A549 (cell line): ENCODE data around the gene DDX10. TPM values are rescaled to one million over a fixed set of nuclear protein-coding genes. Genes with fewer than 3 reads are reported as not detected.

ENCODE experiments used
- ATAC-seq, 2 experiments: fragments of 200-7000 bp in 1 of 2; fragments of >200 bp in 1 of 2; cut with Nextera tagmentation in 1 of 2; cut with Tn5 transposase in 1 of 2; 3 replicates each; pipeline versions ENCODE4 v1.8.0 to v1.9.1; 2018 to 2020; ENCODE audit warnings: mild to moderate bottlenecking in 1 of 2, moderate library complexity in 1 of 2
- CTCF ChIA-PET: fragments of 300-600 bp; sonication (Branson Sonifier 250); formaldehyde crosslinking; extraction: SDS; loops from one replicate; lab custom pipeline; 2021; ENCODE audit warnings: antibody characterized with exemption, inconsistent platforms; lab: Yijun Ruan, JAX
- POLR2A ChIA-PET: fragments of 350-600 bp; formaldehyde crosslinking; extraction: SDS; loops from one replicate; lab custom pipeline; 2021; ENCODE audit warnings: antibody characterized with exemption, inconsistent platforms; lab: Yijun Ruan, JAX
- DNase-seq, 2 experiments: peaks; one replicate each; pipeline versions ENCODE4 v3.0.0 to v3.0.0-alpha.2; 2011 to 2016; ENCODE audit warnings: low read depth in 1 of 2, low spot score in 1 of 2
- FAIRE-seq: peaks from 2 replicates; lab custom pipeline; 2011; peaks lifted over from hg19 to GRCh38; lab: Jason Lieb, UNC
- H3K27ac ChIP-seq, 2 experiments: fragments of >200 bp; sonication (Bioruptor Twin); formaldehyde crosslinking; 3 replicates each; pipeline ENCODE4 v1.5.1; 2016 to 2017
- H3K4me1 ChIP-seq: fragments of >200 bp; sonication (Bioruptor Twin); formaldehyde crosslinking; 3 replicates; pipeline ENCODE4 v1.6.1; 2016
- H3K4me2 ChIP-seq: fragments of >200 bp; sonication (Bioruptor Twin); formaldehyde crosslinking; 3 replicates; pipeline ENCODE4 v1.6.1; 2016
- H3K4me3 ChIP-seq: fragments of >200 bp; sonication (Bioruptor Twin); formaldehyde crosslinking; 3 replicates; pipeline ENCODE4 v1.5.1; 2016
- H3K9me3 ChIP-seq: fragments of >200 bp; sonication (Bioruptor Twin); formaldehyde crosslinking; 3 replicates; pipeline ENCODE4 v1.6.1; 2016
- BCL3 ChIP-seq: fragments of >200 bp; sonication (Bioruptor Twin); formaldehyde crosslinking; IDR thresholded peaks from 3 replicates; pipeline ENCODE4 v1.6.1; 2016
- CBX2 ChIP-seq: fragments of 200-600 bp; sonication (generic); IDR thresholded peaks from 2 replicates; pipeline ENCODE4 v1.6.1; 2016; ENCODE audit warnings: low read depth, mild to moderate bottlenecking, borderline replicate concordance
- EHF ChIP-seq: fragments of 250-450 bp; sonication (Bioruptor Pico); IDR thresholded peaks from 2 replicates; pipeline ENCODE4 v1.5.0; 2020; ENCODE audit warnings: mild to moderate bottlenecking
- EHMT2 ChIP-seq: fragments of 200-600 bp; sonication (generic); IDR thresholded peaks from 2 replicates; pipeline ENCODE4 v1.6.1; 2016; ENCODE audit warnings: antibody characterized with exemption, low read depth, mild to moderate bottlenecking, moderate library complexity
- EP300 ChIP-seq, 2 experiments: fragments of >200 bp; sonication (Bioruptor Twin); formaldehyde crosslinking; IDR thresholded peaks; 2 replicates in 1 of 2; 3 replicates in 1 of 2; pipeline ENCODE4 v1.6.1; 2016 to 2017
- ESRRA ChIP-seq: fragments of 150-350 bp; IDR thresholded peaks from 2 replicates; pipeline ENCODE4 v1.6.1; 2014; ENCODE audit warnings: mild to moderate bottlenecking, low read length, borderline replicate concordance
- FOSB ChIP-seq: fragments of 250-450 bp; sonication (Bioruptor Pico); IDR thresholded peaks from 2 replicates; pipeline ENCODE4 v1.5.0; 2020; ENCODE audit warnings: mild to moderate bottlenecking, moderate library complexity
- FOSL2 ChIP-seq, 2 experiments: fragments of 450-650 bp in 1 of 2; fragments of >200 bp in 1 of 2; sonication (Bioruptor Twin) in 1 of 2; formaldehyde crosslinking; IDR thresholded peaks; 2 replicates each; pipeline versions ENCODE4 v1.5.0 to v1.6.1; 2016 to 2020; ENCODE audit warnings: mild to moderate bottlenecking in 1 of 2, moderate library complexity in 1 of 2
- GATA3 ChIP-seq: IDR thresholded peaks from 2 replicates; pipeline ENCODE4 v1.6.1; 2012; ENCODE audit warnings: borderline replicate concordance
- HEYL ChIP-seq: fragments of 250-450 bp; sonication (Bioruptor Pico); IDR thresholded peaks from 2 replicates; pipeline ENCODE4 v1.8.0; 2021; ENCODE audit warnings: mild to moderate bottlenecking, moderate library complexity
- MAFK ChIP-seq: fragments of 450-650 bp; IDR thresholded peaks from 2 replicates; pipeline ENCODE4 v1.6.1; 2014; ENCODE audit not compliant: partially characterized antibody
- NFE2L2 ChIP-seq: fragments of 150-350 bp; conservative IDR thresholded peaks from 2 replicates; pipeline ENCODE4 v1.6.1; 2014; ENCODE audit warnings: low read length
- NPAS2 ChIP-seq: fragments of 250-450 bp; sonication (Bioruptor Pico); IDR thresholded peaks from 2 replicates; pipeline ENCODE4 v1.8.0; 2022; ENCODE audit warnings: mild to moderate bottlenecking, moderate library complexity, borderline replicate concordance
- NR3C1 ChIP-seq: fragments of >200 bp; sonication (Bioruptor Twin); formaldehyde crosslinking; IDR thresholded peaks from 3 replicates; pipeline ENCODE4 v1.6.1; 2017
- POLR2A ChIP-seq: IDR thresholded peaks from 2 replicates; pipeline ENCODE4 v1.6.1; 2012; ENCODE audit warnings: mild to moderate bottlenecking, low read length
- REST ChIP-seq: fragments of 200-600 bp; sonication (generic); IDR thresholded peaks from 2 replicates; pipeline ENCODE4 v1.6.1; 2016; ENCODE audit warnings: antibody characterized with exemption, mild to moderate bottlenecking, moderate library complexity
- RNF2 ChIP-seq: fragments of 200-600 bp; sonication (generic); IDR thresholded peaks from 2 replicates; pipeline ENCODE4 v1.6.1; 2016; ENCODE audit warnings: low read depth, mild to moderate bottlenecking, antibody characterized with exemption, moderate library complexity, borderline replicate concordance
- WGBS: methylation state at CpG from one replicate; pipeline ENCODE4 v1.1.6; 2017; ENCODE audit errors: missing lambda C conversion rate; 5-methylcytosine and 5-hydroxymethylcytosine counted together
- polyA plus RNA-seq, 4 experiments: library from polyadenylated mRNA; depleted of rRNA in 3 of 4; stranded (reverse); fragments of >200 nt; fragmentation: RNase III in 1 of 4; extraction: RNeasy Plus Mini Kit Qiagen cat#74134 plus additional on column Dnase treatment in 1 of 4; gene quantifications; 2 replicates in 3 of 4; 3 replicates in 1 of 4; pipeline ENCODE4 v1.2.3, GENCODE V29; 2011 to 2017

Gene DDX10
- polyA plus RNA-seq, 2 of the 4 experiments (the other 2 are of a cell fraction) = 46.0 to 189 TPM

DNA sequence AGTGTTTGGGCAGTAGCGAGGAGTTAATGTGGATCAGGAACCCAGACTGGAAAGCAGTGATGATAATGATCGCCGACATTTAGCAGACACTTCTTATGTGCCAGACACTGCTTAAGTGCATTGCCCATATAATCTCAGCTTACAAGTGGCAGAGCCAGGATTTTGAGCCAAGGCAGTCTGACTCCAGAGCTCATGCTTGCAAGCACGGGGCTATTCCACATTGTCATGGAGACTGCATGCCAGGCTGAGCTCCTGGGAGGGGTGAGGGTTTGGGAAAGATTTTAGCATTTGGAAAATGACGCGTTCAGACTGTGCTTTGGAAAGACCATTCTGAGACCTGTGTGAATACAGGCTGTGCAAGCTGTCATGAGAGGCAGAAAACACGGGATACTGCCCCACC lies 302.7 kb downstream of the DDX10 start:
- no peak for TF ChIP-seq EHF (CRISPR knock-in tag)
- no peak for TF ChIP-seq RNF2
- TF ChIP-seq EHMT2 = no peak
- TF ChIP-seq GATA3 = no peak
- no peak for TF ChIP-seq HEYL
- TF ChIP-seq NR3C1 = no peak
- no peak for TF ChIP-seq MAFK
- H3K27ac ChIP-seq = no peak overlapping the region; a peak in 1 of 6 replicates
- ATAC-seq (no peak), FAIRE-seq (no peak), DNase-seq (no peak)
- H3K9me3 ChIP-seq = no peaks in the 10 kb centered on the region
- H3K4me3 ChIP-seq = no peak overlapping the region
- peaks cover 5% of the 10 kb centered on the region; the same call in 2 of the 3 replicates for H3K4me1 ChIP-seq
- CTCF ChIA-PET = interaction anchor here (0.9 kb wide), 2 partner anchors 9 to 96 kb away, joined by 3 to 4 read pairs; no protein-coding TSS in a partner anchor
- H3K4me2 ChIP-seq = no peak overlapping the region
- 86% methylated on average over 7 of the region's 7 CpGs for WGBS
- POLR2A ChIA-PET = no interaction called here

DNA sequence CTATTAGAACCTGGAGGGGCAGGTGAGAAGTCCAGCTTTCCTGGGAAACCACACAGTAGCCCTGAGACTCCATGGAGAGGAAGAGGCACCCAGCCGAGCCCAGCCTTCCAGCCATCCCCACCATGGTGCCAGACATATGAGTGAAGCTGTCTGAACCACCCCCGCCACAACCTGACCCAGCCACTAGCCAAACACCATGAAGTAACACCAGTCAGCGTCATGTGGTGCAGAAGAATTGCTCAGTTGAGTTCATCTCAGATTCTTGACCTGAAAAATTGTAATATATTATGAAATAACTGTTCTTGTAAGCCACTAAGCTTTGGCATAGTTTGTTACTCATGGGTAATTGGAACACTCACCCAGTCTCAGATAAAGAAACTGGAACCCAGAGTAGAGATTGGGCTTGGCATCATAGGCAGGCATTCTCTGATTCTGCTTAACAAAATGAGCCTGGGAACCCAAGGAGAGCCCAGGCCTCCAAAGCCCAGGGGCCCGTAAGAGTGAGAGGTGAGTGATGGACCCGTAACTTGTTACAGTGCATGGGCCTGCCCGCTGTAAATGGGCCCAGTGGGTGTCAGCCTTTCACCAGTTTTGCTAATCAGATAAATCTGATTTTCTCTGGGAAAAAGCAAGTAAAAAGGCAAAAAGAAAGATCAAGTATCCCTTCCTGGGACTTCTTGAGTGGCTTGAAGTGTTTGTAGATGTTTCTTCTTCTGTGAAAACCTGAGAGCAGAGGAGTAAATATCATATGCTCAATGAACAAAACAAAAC lies 305.5 kb downstream of the DDX10 start:
- ATAC-seq (no peak), DNase-seq (no peak), FAIRE-seq (no peak)
- peaks cover 26% of the 10 kb centered on the region for H3K4me1 ChIP-seq
- H3K9me3 ChIP-seq = no peaks in the 10 kb centered on the region
- no peak overlapping the region for H3K4me2 ChIP-seq
- TF ChIP-seq NPAS2 (no peak), EHF (CRISPR knock-in tag) (no peak), EP300 (IDR thresholded peaks at IDR 0.05) (no peak), REST (no peak), HEYL (no peak), CBX2 (no peak), ESRRA (no peak), POLR2A (no peak), NR3C1 (no peak), BCL3 (no peak), FOSL2 (IDR thresholded peaks at IDR 0.05) (no peak), FOSL2 (CRISPR knock-in tag; IDR thresholded peaks at IDR 0.05) (no peak), FOSB (CRISPR knock-in tag) (no peak), NFE2L2 (no peak)
- POLR2A ChIA-PET = no interaction called here
- H3K4me3 ChIP-seq = no peak overlapping the region
- no peak overlapping the region for H3K27ac ChIP-seq
- CTCF ChIA-PET = interaction anchor here (1.9 kb wide), 1 partner anchor 12 kb away, joined by 6 read pairs; no protein-coding TSS in a partner anchor
- WGBS = 92% methylated on average over 4 of the region's 6 CpGs
